GM23338 (cell line): Measurements from ENCODE around the gene ARHGEF28. TPM values are rescaled to one million over a fixed set of nuclear protein-coding genes. Genes with fewer than 3 reads are reported as not detected.

Experiments
- ATAC-seq: fragments of 200-7000 bp; cut with Tn5 transposase; 3 replicates; pipeline ENCODE4 v1.9.1; 2020
- DNase-seq: peaks from one replicate; pipeline ENCODE4 v3.0.0-alpha.2; 2015; ENCODE audit warnings: low spot score
- H2AFZ ChIP-seq: fragments of 200-600 bp; sonication (generic); 2 replicates; pipeline ENCODE4 v1.8.0; 2016; ENCODE audit warnings: antibody characterized with exemption, mild to moderate bottlenecking, moderate library complexity
- H3F3A ChIP-seq: fragments of 200-600 bp; sonication (generic); replicated peaks from 2 replicates; pipeline ENCODE4 v1.8.0; 2017; ENCODE audit warnings: antibody characterized with exemption, mixed run types, low read depth
- H3K27ac ChIP-seq: fragments of 200-600 bp; sonication (generic); 2 replicates; pipeline ENCODE4 v1.6.1; 2016; ENCODE audit warnings: low read depth
- H3K27me3 ChIP-seq: fragments of 200-600 bp; sonication (generic); 2 replicates; pipeline ENCODE4 v1.8.0; 2016; ENCODE audit warnings: mild to moderate bottlenecking, mixed run types, moderate library complexity; ENCODE audit not compliant: insufficient read depth
- H3K36me3 ChIP-seq: fragments of 200-600 bp; sonication (generic); 2 replicates; pipeline ENCODE4 v1.8.0; 2016; ENCODE audit warnings: mild to moderate bottlenecking; ENCODE audit not compliant: insufficient read depth
- H3K4me1 ChIP-seq: fragments of 200-600 bp; sonication (generic); 2 replicates; pipeline ENCODE4 v1.8.0; 2016; ENCODE audit warnings: mild to moderate bottlenecking, moderate library complexity; ENCODE audit not compliant: insufficient read depth
- H3K4me2 ChIP-seq: fragments of 200-600 bp; sonication (generic); 2 replicates; pipeline ENCODE4 v1.7.1; 2017; ENCODE audit warnings: mixed run types
- H3K4me3 ChIP-seq: fragments of 200-600 bp; sonication (generic); 2 replicates; pipeline ENCODE4 v1.6.1; 2016; ENCODE audit warnings: mixed run types
- H3K79me2 ChIP-seq: fragments of 200-600 bp; sonication (generic); replicated peaks from 2 replicates; pipeline ENCODE4 v1.8.0; 2017; ENCODE audit warnings: mild to moderate bottlenecking; ENCODE audit not compliant: insufficient read depth
- H3K9me2 ChIP-seq: fragments of 200-600 bp; sonication (generic); 2 replicates; pipeline ENCODE4 v1.8.0; 2017; ENCODE audit not compliant: insufficient read depth
- H4K20me1 ChIP-seq: fragments of 200-600 bp; sonication (generic); replicated peaks from 2 replicates; pipeline ENCODE4 v1.8.0; 2017; ENCODE audit warnings: mild to moderate bottlenecking; ENCODE audit not compliant: insufficient read depth
- H3K27ac Mint-ChIP-seq: 2 replicates; pipeline ENCODE4 v1.8.0; 2020; ENCODE audit warnings: inconsistent platforms, mild to moderate bottlenecking, moderate library complexity, mixed read lengths
- H3K27me3 Mint-ChIP-seq: 3 replicates; pipeline ENCODE4 v1.8.0; 2022; ENCODE audit warnings: low read depth, mild to moderate bottlenecking, moderate library complexity, mixed read lengths, inconsistent platforms; ENCODE audit not compliant: insufficient read depth, poor library complexity
- H3K36me3 Mint-ChIP-seq: 3 replicates; pipeline ENCODE4 v1.8.0; 2021; ENCODE audit warnings: low read depth, mild to moderate bottlenecking, inconsistent platforms, moderate library complexity, mixed read lengths
- H3K4me1 Mint-ChIP-seq: 3 replicates; pipeline ENCODE4 v1.8.0; 2020; ENCODE audit warnings: mild to moderate bottlenecking, inconsistent platforms, mixed read lengths
- H3K4me3 Mint-ChIP-seq: 3 replicates; pipeline ENCODE4 v1.8.0; 2021; ENCODE audit warnings: moderate library complexity, mild to moderate bottlenecking, inconsistent platforms, mixed read lengths
- H3K9me3 Mint-ChIP-seq: 3 replicates; pipeline ENCODE4 v1.8.0; 2020; ENCODE audit warnings: moderate library complexity, mild to moderate bottlenecking, inconsistent platforms, mixed read lengths
- CREB1 ChIP-seq: fragments of 250-450 bp; sonication (Bioruptor Pico); IDR thresholded peaks from 2 replicates; pipeline ENCODE4 v1.5.0; 2020; ENCODE audit warnings: low read depth, mild to moderate bottlenecking, moderate library complexity
- CTCF ChIP-seq, 2 experiments: fragments of 200-600 bp in 1 of 2; sonication (generic) in 1 of 2; conservative IDR thresholded peaks; 2 replicates each; pipeline versions ENCODE4 v1.5.1 to v1.6.1; 2016 to 2017; ENCODE audit warnings: antibody characterized with exemption in 2 of 2, low read depth in 2 of 2, mild to moderate bottlenecking in 2 of 2, moderate library complexity in 1 of 2
- ETS1 ChIP-seq: IDR thresholded peaks from 2 replicates; pipeline ENCODE4 v1.6.1; 2016; ENCODE audit warnings: antibody characterized with exemption
- EZH2 ChIP-seq: fragments of 200-600 bp; sonication (generic); IDR thresholded peaks from one replicate; pipeline ENCODE4 v1.8.0; 2017; ENCODE audit warnings: antibody characterized with exemption, mild to moderate bottlenecking, low read depth; ENCODE audit not compliant: unreplicated experiment
- EZH2phosphoT487 ChIP-seq: fragments of 200-600 bp; sonication (generic); IDR thresholded peaks from one replicate; pipeline ENCODE4 v1.8.1; 2018; ENCODE audit warnings: antibody characterized with exemption; ENCODE audit not compliant: unreplicated experiment
- JUNB ChIP-seq: IDR thresholded peaks from one replicate; pipeline ENCODE4 v1.6.1; 2016; ENCODE audit warnings: antibody characterized with exemption; ENCODE audit not compliant: unreplicated experiment
- POLR2AphosphoS5 ChIP-seq: IDR thresholded peaks from 2 replicates; pipeline ENCODE4 v1.6.1; 2016; ENCODE audit warnings: antibody characterized with exemption, low read depth
- REST ChIP-seq: IDR thresholded peaks from one replicate; pipeline ENCODE4 v1.6.1; 2018; ENCODE audit warnings: antibody characterized with exemption; ENCODE audit not compliant: unreplicated experiment
- STAT1 ChIP-seq: IDR thresholded peaks from one replicate; pipeline ENCODE4 v1.6.1; 2016; ENCODE audit warnings: antibody characterized with exemption; ENCODE audit not compliant: unreplicated experiment
- ZNF114 ChIP-seq: fragments of 250-450 bp; sonication (Bioruptor Pico); IDR thresholded peaks from 2 replicates; pipeline ENCODE4 v1.5.0; 2020; ENCODE audit warnings: mild to moderate bottlenecking, moderate library complexity
- ZNF331 ChIP-seq: fragments of 250-450 bp; sonication (Bioruptor Pico); IDR thresholded peaks from 2 replicates; pipeline ENCODE4 v1.5.0; 2020; ENCODE audit warnings: low read depth, mild to moderate bottlenecking, moderate library complexity
- ZNF462 ChIP-seq: fragments of 250-450 bp; sonication (Bioruptor Pico); IDR thresholded peaks from 2 replicates; pipeline ENCODE4 v1.5.0; 2020; ENCODE audit warnings: mild to moderate bottlenecking, moderate library complexity
- polyA plus RNA-seq: library from polyadenylated mRNA; unstranded; fragments of >200 nt; fragmentation: Nextera tagmentation; extraction: Ambion mirVana; gene quantifications from 2 replicates; pipeline ENCODE4 v1.2.1, GENCODE V29; 2016
- total RNA-seq: library from RNA; depleted of rRNA; stranded (reverse); fragments of >200 nt; shearing (Covaris generic); gene quantifications from 2 replicates; pipeline ENCODE4 v1.2.3, GENCODE V29; 2014

The ARHGEF28 gene
- total and polyA plus RNA-seq, 2 experiments from 2014 or later: 0.39 to 1.0 TPM

- ATAC-seq: no peak
- H3K4me3 Mint-ChIP-seq: no peak overlapping the region
Measured at GRCh38 chr5:73663860-73664240, 37.9 kb downstream of the ARHGEF28 start.

More at GRCh38 chr5:73663860-73664240, 37.9 kb downstream of the ARHGEF28 start:
- peaks cover 3% of the 10 kb centered on the region; the same call in 1 of the 3 replicates for H3K4me1 Mint-ChIP-seq
- Histone ChIP-seq H3K4me2 (no peak overlapping the region), H3K4me1 (no peaks in the 10 kb centered on the region), H3K27me3 (no peaks in the 10 kb centered on the region), H3F3A (no peaks in the 10 kb centered on the region), H3K36me3 (no peaks in the 10 kb centered on the region), H4K20me1 (no peaks in the 10 kb centered on the region), H2AFZ (no peak overlapping the region), H3K79me2 (no peaks in the 10 kb centered on the region), H3K27ac (no peak overlapping the region), H3K4me3 (no peak overlapping the region), H3K9me2 (peaks cover 12% of the 10 kb centered on the region)
- no peaks in the 10 kb centered on the region for H3K36me3 Mint-ChIP-seq
- H3K27me3 Mint-ChIP-seq: peaks cover 2% of the 10 kb centered on the region
- TF ChIP-seq EZH2phosphoT487: no peak
- no peak for TF ChIP-seq ZNF114 (CRISPR knock-in tag)
- no peak for TF ChIP-seq EZH2
- no peak for TF ChIP-seq POLR2AphosphoS5
- no peak for TF ChIP-seq ZNF331 (CRISPR knock-in tag)
- no peak for TF ChIP-seq ETS1
- no peak for TF ChIP-seq CREB1
- TF ChIP-seq ZNF462: no peak
- no peak for TF ChIP-seq CTCF (conservative IDR thresholded peaks at IDR 0.05; ENCODE audit: low read depth in 2 of 2)
- TF ChIP-seq STAT1: no peak
- no peak for TF ChIP-seq REST
- no peak for TF ChIP-seq JUNB
- no peaks in the 10 kb centered on the region for H3K9me3 Mint-ChIP-seq
- H3K27ac Mint-ChIP-seq: no peak overlapping the region
- no peak for DNase-seq
